SU-DHL-6 (cell line): Measurements from ENCODE around the gene YPEL3.

Experiments
- H2AFZ ChIP-seq: fragments of 200-600 bp; sonication (generic); 2 replicates; pipeline ENCODE4 v1.6.1; 2014; ENCODE audit warnings: low read depth, mild to moderate bottlenecking, moderate library complexity, mixed read lengths, antibody characterized with exemption, low read length; ENCODE audit not compliant: severe bottlenecking
- H3F3A ChIP-seq: fragments of 200-600 bp; shearing (Covaris generic); 2 replicates; pipeline ENCODE4 v1.6.0; 2016; ENCODE audit warnings: antibody characterized with exemption, mild to moderate bottlenecking; ENCODE audit not compliant: insufficient read depth
- H3K27ac ChIP-seq: fragments of 200-600 bp; sonication (generic); 2 replicates; pipeline ENCODE4 v1.5.1; 2016; ENCODE audit warnings: low read depth, mild to moderate bottlenecking, low read length, moderate library complexity, mixed read lengths
- H3K27me3 ChIP-seq: fragments of 200-600 bp; sonication (generic), shearing (Covaris generic); 2 replicates; pipeline ENCODE4 v1.6.0; 2014; ENCODE audit warnings: mild to moderate bottlenecking, low read length
- H3K36me3 ChIP-seq: fragments of 200-600 bp; sonication (generic); 2 replicates; pipeline ENCODE4 v1.6.1; 2014; ENCODE audit warnings: mild to moderate bottlenecking, low read length, mixed read lengths
- H3K4me2 ChIP-seq: fragments of 300-600, 200-600 bp; shearing (Covaris generic), sonication (generic); 2 replicates; pipeline ENCODE4 v1.6.0; 2014; ENCODE audit warnings: low read length, low read depth, mild to moderate bottlenecking; ENCODE audit not compliant: poor library complexity, severe bottlenecking
- H3K4me3 ChIP-seq: fragments of 200-600 bp; sonication (generic); 2 replicates; pipeline ENCODE4 v1.5.1; 2014; ENCODE audit warnings: antibody characterized with exemption, low read length, mild to moderate bottlenecking, mixed read lengths; ENCODE audit not compliant: insufficient read depth, poor library complexity, severe bottlenecking
- H3K79me2 ChIP-seq: fragments of 200-600 bp; sonication (generic); 2 replicates; pipeline ENCODE4 v1.6.1; 2014; ENCODE audit warnings: mild to moderate bottlenecking, low read length, moderate library complexity; ENCODE audit not compliant: insufficient read depth
- H3K9ac ChIP-seq: fragments of 200-600 bp; sonication (generic); 2 replicates; pipeline ENCODE4 v1.7.0; 2014; ENCODE audit warnings: mild to moderate bottlenecking, low read length
- H3K9me2 ChIP-seq: fragments of 200-600 bp; sonication (generic); replicated peaks from 2 replicates; pipeline ENCODE4 v1.6.1; 2014; ENCODE audit warnings: low read length; ENCODE audit not compliant: insufficient read depth
- H3K9me3 ChIP-seq: fragments of 200-600 bp; sonication (generic); 2 replicates; pipeline ENCODE4 v1.6.1; 2014; ENCODE audit warnings: low read length, mixed read lengths; ENCODE audit not compliant: insufficient read depth
- H4K20me1 ChIP-seq: fragments of 200-600 bp; sonication (generic); 2 replicates; pipeline ENCODE4 v1.6.1; 2014; ENCODE audit warnings: low read depth, mild to moderate bottlenecking, antibody characterized with exemption, low read length, moderate library complexity, mixed read lengths
- EZH2phosphoT487 ChIP-seq: fragments of 200-600 bp; sonication (generic), shearing (Covaris generic); conservative IDR thresholded peaks from 2 replicates; pipeline ENCODE4 v1.6.1; 2018; ENCODE audit warnings: mild to moderate bottlenecking, antibody characterized with exemption, low read length, moderate library complexity, mixed read lengths
- TF ChIP-seq, protein P1 (sequence below): fragments of 200-600 bp; sonication (generic); IDR thresholded peaks from one replicate; pipeline ENCODE4 v1.5.1; 2017; ENCODE audit warnings: antibody characterized with exemption, mild to moderate bottlenecking, low read length, moderate library complexity; ENCODE audit not compliant: insufficient read depth, poor library complexity, severe bottlenecking

Gene YPEL3

DNA sequence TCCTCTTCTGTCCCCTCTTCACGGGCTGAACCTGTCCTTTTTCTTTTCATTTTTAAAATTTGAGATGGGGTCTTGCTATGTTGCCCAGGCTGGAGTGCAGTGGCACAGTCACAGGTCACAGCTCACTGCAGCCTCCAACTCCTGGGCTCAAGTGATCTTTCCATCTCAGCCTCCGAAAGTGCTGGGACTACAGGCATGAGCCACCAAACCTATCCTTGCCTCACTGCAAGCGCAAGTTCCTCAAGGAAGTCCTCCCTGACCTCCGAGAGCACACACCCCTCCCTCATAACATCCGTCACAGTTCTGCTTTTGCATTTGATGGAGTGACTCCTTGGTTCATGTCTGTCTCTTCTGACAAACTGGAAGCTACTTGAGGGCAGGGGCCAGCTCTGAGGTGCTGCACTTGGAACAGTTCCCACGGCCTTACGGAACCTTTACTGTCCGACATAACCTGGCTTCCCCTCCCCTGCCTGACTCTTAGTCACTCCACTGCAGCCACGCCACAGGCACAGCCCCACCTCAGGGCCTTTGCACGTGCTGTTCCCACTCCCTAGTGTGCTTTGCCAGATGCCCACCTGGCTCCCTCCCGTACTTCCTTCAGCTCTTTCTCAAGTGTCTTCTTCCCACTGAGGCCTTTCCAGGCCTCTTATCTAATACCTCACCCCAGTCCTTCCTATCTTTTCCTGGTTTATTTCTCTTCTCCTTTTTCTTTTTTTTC, 8.7 kb downstream of the YPEL3 start:
- H3F3A ChIP-seq, result peaks cover 12% of the 10 kb centered on the region
- TF ChIP-seq EZH2phosphoT487, result no peak
- TF ChIP-seq, protein P1, sequence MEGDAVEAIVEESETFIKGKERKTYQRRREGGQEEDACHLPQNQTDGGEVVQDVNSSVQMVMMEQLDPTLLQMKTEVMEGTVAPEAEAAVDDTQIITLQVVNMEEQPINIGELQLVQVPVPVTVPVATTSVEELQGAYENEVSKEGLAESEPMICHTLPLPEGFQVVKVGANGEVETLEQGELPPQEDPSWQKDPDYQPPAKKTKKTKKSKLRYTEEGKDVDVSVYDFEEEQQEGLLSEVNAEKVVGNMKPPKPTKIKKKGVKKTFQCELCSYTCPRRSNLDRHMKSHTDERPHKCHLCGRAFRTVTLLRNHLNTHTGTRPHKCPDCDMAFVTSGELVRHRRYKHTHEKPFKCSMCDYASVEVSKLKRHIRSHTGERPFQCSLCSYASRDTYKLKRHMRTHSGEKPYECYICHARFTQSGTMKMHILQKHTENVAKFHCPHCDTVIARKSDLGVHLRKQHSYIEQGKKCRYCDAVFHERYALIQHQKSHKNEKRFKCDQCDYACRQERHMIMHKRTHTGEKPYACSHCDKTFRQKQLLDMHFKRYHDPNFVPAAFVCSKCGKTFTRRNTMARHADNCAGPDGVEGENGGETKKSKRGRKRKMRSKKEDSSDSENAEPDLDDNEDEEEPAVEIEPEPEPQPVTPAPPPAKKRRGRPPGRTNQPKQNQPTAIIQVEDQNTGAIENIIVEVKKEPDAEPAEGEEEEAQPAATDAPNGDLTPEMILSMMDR, result no peak
- no peaks in the 10 kb centered on the region for H3K79me2 ChIP-seq
- H3K36me3 ChIP-seq, result no peaks in the 10 kb centered on the region
- H3K27me3 ChIP-seq, result no peaks in the 10 kb centered on the region
- H3K4me3 ChIP-seq, result no peak overlapping the region
- no peak overlapping the region for H3K27ac ChIP-seq
- no peaks in the 10 kb centered on the region for H3K9me3 ChIP-seq
- no peaks in the 10 kb centered on the region for H4K20me1 ChIP-seq
- no peak overlapping the region for H3K4me2 ChIP-seq
- no peaks in the 10 kb centered on the region for H3K9me2 ChIP-seq
- H2AFZ ChIP-seq, result no peak overlapping the region
- no peak overlapping the region for H3K9ac ChIP-seq

DNA sequence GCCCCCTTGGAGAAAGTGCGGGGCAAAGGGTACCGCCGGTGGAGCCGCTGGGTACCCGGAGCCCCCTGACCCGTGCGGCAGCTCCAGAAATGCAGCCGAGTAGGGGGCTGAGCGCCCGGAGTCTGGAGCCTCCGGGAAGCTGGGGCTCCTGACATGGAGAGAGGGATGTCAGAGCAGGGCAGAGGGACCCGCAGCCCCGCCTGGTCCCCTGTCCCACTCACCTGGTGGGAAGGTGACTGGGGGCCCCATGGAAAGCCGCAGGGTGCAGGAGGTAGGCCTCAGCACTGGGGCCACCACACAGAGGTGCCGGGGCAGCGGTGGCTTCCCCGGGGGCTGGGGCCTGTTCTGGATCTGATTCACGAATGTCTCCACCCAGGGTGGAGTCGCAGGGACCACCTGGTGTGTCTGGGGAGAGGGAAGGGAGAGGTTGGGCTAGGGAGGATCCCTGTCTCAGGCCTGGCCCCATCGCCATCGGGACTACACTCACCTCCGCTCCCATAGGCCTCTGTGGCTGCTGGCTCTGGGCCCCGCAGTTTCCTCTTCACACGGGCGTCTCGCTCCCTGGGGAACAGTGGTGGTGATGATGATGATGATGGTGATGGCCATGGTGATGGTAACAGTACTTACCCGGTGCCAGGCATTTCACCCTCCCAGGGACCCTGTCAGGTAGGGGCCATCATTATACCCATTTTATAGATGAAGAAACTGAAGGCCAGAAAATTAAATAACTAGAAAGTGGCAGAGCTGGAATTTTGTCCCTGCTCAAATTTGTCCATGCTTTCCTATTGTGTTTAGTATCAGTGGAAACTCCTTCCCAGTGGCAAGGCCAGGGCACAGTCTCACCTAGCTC, 9.5 kb downstream of the YPEL3 start:
- Histone ChIP-seq H4K20me1 (no peaks in the 10 kb centered on the region), H3K27ac (no peak overlapping the region), H3K79me2 (no peaks in the 10 kb centered on the region), H3K27me3 (no peaks in the 10 kb centered on the region), H3K4me3 (no peak overlapping the region), H3K9ac (no peak overlapping the region), H3F3A (peaks cover 9% of the 10 kb centered on the region), H2AFZ (no peak overlapping the region), H3K9me2 (no peaks in the 10 kb centered on the region), H3K36me3 (no peaks in the 10 kb centered on the region), H3K4me2 (no peak overlapping the region), H3K9me3 (no peaks in the 10 kb centered on the region)
- TF ChIP-seq, protein P1, result no peak
- TF ChIP-seq EZH2phosphoT487, result no peak

DNA sequence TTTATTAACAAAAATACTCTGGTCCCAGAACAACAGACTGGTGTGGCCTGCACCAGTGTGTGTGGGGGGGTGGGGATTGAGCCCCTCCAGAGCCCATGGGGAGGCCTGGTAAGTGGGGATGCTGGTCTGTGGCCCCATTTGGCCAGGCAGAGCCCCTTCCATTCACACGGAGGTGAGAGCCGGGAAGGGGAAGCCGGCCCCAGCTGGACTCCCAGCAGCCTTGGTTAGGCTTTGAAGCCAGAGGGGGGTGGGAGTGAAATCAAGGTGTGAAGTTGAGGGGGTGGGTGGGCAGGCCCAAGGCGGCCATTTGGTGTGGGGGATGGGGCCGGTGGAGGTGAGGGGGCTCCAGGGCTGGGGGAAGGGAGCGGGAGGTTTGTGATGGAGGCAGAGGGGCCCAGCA, 10.2 kb downstream of the YPEL3 start:
- H3K79me2 ChIP-seq, result peaks cover 5% of the 10 kb centered on the region; the same call in 1 of the 2 replicates
- no peak overlapping the region for H3K4me3 ChIP-seq
- H3F3A ChIP-seq, result peaks cover 9% of the 10 kb centered on the region
- no peaks in the 10 kb centered on the region for H4K20me1 ChIP-seq
- H3K9me3 ChIP-seq, result no peaks in the 10 kb centered on the region
- H3K27me3 ChIP-seq, result no peaks in the 10 kb centered on the region
- no peak overlapping the region for H3K9ac ChIP-seq
- no peak overlapping the region for H3K4me2 ChIP-seq
- H3K27ac ChIP-seq, result no peak overlapping the region
- no peaks in the 10 kb centered on the region for H3K9me2 ChIP-seq
- H3K36me3 ChIP-seq, result no peaks in the 10 kb centered on the region
- H2AFZ ChIP-seq, result no peak overlapping the region
- no peak for TF ChIP-seq EZH2phosphoT487
- TF ChIP-seq, protein P1, result no peak
